GM20000 (cell line): Measurements from ENCODE around the gene GUCA2B.
A peak's percentile ranks its signal among the peaks of the same experiment; 100 is the strongest.

Experiments used
- DNase-seq: peaks from one replicate; pipeline ENCODE4 v3.0.0; 2012; ENCODE audit warnings: low spot score
- TF ChIP-seq, protein P1 (sequence below): IDR thresholded peaks from 2 replicates; pipeline ENCODE4 v1.5.1; 2012; ENCODE audit warnings: mild to moderate bottlenecking, control low read depth; ENCODE audit errors: extremely low read depth, missing control alignments

Gene GUCA2B

DNA sequence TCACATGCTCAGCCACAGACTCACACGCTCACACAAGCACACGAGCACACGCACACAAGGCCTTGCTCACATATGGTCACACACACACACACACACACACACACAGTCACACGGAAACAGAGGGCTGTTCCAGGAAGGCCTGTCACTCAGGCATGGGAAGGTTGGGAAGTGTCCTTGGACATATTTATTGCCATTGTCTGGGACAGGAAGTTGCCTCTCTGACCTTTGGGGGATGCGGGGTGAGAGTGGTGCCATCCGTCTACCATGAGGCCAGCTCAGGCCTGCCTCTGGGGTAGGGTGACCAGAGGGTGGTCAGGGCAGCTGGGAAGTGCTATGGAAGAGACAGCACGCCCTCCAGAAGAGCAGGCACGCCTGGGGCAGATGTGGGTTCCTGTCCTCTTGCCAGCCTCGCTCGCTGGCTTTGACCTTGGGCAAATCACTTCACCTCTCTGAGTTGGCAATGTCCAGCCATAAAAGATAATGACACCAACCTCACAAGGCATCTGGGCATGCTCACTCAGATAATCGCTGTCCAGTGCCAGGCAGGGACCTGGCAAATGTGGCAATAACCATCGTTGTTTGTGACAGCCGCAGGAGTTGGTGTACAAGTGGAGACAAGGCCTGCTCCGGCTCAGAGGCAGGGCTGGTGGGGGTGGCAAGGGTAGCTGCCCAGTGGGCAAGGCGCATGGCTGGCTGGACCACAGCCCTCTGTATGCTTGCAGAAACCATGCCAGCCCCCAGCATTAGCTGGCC, 19.3 kb downstream of the GUCA2B start:
- no peak for DNase-seq
- TF ChIP-seq, protein P1, sequence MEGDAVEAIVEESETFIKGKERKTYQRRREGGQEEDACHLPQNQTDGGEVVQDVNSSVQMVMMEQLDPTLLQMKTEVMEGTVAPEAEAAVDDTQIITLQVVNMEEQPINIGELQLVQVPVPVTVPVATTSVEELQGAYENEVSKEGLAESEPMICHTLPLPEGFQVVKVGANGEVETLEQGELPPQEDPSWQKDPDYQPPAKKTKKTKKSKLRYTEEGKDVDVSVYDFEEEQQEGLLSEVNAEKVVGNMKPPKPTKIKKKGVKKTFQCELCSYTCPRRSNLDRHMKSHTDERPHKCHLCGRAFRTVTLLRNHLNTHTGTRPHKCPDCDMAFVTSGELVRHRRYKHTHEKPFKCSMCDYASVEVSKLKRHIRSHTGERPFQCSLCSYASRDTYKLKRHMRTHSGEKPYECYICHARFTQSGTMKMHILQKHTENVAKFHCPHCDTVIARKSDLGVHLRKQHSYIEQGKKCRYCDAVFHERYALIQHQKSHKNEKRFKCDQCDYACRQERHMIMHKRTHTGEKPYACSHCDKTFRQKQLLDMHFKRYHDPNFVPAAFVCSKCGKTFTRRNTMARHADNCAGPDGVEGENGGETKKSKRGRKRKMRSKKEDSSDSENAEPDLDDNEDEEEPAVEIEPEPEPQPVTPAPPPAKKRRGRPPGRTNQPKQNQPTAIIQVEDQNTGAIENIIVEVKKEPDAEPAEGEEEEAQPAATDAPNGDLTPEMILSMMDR, result no peak

DNA sequence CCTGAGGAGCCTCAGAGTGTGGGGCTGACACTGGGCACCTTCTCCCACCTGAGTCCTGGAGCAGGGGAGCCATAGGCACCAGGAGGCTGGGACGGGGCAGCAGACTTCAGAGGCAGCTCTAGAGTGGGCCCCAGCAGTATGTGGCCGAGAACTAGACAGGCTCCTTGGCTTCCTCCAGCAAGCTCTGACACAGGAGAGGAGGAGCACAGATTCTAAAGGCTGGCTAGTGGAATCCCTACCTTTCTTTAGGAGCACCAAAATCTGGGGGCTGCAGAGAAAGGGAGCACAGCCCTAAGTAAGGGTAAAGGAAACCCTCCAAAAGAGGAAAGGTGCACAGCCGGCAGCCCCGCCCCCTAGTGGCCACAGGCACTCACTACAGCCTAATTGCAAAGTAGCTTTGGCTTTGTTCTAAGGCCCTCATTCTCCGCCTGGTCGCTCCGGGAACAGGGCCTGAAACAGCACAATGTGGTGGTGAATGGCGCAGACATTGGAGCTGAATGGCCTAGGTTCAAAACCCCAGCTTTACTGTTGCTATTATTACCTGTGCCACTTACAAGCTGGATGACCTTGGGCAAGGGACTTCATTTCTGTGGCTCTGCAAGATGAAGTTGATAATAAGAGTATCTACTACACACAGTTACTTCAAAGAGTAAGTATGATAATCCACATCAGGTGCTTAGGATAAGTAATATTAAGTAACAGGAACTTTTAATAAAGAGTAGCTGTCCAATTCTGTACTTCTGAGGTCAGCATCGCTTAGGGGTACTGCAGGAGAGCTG, 20.1 kb downstream of the GUCA2B start:
- TF ChIP-seq, protein P1, result peak; percentile 99
- DNase-seq, result peak; percentile 83

DNA sequence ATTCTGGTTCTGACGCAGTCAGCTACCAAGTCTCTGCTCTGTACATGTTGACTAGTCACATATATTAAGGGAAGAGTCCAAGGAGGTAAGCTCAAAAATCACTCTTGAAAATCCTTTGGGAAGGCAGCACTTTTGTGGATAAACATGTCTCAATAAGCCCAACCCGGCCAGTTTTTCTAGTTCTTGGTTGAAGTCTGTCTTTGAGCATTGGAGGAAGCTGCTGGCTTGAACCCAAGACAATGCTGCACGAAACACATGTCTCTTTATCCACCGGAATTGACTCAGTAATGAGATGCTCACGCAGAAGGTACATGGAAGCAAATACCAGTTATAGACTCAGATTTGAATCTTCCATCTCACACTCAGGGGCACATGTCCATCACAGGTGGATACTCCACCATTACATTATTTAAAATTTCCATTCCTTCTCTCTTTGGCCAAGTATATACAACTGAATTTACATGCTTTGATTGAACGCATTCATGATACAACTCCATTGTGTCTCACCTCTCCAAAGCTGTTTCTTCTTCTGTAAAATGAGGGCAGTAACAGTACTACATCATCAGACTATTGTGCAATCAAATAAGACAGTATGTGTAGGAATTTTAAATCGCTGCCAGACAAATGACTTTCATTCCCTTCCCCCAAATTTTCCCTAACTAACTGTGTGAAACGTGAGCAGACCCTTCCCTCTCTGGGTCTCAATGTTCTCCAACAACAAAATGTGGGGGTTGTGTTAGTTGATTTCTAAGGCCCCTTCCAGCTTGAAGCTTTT, 20.9 kb downstream of the GUCA2B start:
- TF ChIP-seq, protein P1, result no peak
- DNase-seq, result no peak

DNA sequence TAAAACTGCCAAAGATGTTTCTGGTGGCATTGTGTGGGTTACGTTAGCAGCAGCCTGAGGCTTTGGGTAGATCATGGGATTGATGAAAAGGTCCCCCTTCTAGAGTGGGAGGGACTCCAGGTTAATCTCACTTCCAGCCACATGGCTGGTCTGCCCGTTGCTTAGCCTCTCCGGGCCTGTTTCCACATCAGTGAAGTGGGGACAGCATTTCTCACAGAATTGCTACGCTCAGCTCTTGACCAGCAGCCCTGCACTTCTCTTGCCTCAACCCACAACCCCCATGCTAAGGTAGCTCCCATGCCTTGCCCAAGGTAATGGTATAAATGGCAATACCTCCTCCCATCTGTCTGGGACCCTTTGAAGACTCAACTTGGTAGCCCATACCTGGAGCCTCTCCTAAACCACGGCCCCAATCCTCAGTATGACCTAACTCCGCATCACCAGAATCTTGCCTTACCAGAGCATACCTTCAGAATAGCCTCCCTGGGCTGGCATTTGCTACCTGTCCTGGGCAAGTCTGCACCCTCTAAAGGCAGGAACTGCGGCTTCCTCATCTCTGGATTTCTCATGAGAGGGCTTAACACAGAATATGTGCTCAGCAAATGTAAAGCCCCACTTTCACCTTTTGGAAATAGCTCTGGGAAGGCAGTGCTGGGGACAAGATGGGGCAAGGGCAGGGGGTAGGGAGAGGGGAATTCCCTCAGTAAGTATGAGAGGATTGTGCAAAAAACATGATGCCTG, 22.3 kb downstream of the GUCA2B start:
- DNase-seq, result no peak
- TF ChIP-seq, protein P1, result no peak

DNA sequence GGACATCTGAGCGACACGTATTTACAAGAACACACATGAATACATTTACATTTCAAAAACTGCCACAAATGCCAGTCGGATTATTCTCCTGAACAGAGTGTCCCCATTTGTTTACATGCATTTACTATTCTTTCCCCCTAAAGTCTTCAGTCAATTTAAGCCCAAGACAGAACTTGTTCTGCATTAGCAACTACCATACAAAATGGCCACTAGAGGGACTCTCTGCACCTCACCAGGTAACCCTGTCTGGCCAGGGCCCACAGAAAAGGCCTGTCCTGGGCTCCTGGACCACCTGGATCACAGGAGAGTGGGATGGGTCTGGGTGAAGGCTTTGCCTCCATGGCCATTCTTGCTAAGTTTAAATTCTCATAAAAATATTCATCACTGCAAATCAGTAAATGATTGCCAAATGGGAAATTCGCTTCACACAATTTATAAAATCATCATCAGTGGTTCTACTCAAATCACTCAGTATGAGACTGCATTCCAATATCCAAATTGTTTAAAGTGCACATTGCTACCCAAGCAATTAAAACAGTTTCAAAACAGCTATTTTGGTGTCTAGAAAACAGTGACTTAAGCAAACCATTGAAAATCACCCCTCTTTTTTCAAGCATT, 23.8 kb downstream of the GUCA2B start:
- TF ChIP-seq, protein P1, result peak; percentile 45
- DNase-seq, result peak; percentile 74

DNA sequence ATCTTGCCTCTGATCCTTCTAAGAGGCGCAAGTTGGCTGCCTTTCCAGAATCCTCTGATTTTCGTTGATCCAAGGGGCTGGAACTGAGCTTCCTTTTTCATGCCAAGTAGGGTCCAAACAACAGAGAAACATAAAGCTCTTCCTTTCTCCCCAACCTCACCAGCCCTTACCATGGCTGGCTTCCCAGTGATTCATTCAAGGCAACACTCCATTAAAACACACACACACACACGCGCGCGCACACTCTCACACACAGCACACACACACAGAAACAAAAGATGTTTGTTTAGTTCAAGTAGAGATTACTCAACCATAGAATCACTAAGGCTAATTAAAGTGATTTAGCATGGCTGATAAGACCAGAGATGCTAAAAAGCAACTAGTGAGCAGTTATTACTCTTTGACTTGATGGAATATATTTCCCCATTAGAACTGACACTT, 24.4 kb downstream of the GUCA2B start:
- DNase-seq, result no peak
- TF ChIP-seq, protein P1, result no peak
